GM21447 (cell line): ENCODE data around the gene CERS4.
"Not testable (repeated sequence)": the region's sequence is repeated elsewhere in the genome, so short reads cannot be mapped to it uniquely, and the experiment has no call there.

Experiments used
- ATAC-seq: cut with Tn5 transposase; IDR thresholded peaks from one replicate; pipeline ENCODE4 v1.9.1; 2021; ENCODE audit not compliant: unreplicated experiment

CERS4 gene

DNA sequence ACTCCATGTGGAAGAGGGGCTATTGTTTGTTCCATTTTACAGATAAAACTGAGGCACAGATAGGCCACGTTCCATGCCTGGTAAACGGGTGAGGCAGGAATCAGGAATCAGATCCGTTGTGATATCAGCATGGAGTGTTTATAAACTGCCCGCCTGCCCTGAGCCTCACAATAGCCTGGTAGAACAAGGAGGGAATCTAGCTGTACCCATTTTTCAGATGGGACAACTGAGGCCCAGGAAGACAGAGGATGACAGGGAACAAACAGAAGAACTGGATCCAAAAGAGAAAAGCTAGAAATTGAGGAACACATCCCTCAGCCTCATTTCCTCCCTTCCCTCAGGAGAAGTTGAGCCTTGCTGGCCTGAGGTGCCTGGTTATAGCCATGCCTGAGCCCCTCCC, 32.5 kb downstream of the CERS4 start:
- ATAC-seq, result no peak

- no peak for ATAC-seq
Observed at GRCh38 chr19:8242211-8242821, 33.1 kb downstream of the CERS4 start.

GRCh38 chr19:8243146-8243545, 34.0 kb downstream of the CERS4 start:
- no peak for ATAC-seq

GRCh38 chr19:8244442-8244841, 35.3 kb downstream of the CERS4 start:
- ATAC-seq, result no peak

DNA sequence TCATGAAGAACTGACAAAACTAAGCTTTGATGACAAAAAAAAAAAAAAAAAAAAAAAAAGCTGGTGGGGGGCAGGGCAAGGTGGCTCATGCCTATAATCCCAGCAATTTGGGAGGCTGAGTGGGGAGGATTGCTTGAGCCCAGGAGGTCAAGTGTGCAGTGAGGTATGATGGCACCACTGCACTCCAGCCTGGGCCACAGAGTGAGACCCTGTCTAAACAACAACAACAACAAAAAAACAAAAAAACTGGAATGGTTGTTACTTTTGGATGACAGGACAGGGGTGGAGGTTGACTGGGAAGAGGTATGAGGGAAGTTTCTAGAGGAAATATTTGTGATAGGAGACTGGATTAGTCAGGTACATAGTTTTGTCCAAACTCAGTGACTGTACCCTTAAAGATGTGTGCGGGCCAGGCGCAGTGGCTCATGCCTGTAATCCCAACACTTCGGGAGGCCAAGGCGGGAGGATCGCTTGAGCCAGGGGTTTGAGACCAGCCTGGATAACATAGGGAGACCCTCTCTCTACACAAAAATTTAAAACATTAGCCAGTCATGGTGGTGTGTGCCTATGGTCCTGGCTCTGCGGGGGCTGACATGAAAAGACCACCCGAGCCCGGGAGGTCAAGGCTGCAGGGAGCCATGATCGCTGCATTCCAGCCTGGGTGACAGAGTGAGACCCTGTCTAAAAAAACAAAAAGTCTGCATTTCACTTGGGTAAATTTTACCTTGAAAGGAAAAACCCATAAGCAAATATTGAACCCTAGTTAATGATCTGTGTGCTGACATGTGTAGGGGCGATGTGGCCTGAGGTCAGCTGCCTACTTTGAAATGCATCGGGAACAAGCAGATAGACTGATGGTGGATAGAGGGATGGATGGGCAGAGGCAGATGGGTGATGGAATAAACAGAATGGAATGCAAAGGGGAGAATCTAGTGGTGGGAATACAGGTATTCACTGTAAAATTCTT, 37.0 kb downstream of the CERS4 start:
- ATAC-seq, result no peak

GRCh38 chr19:8247129-8247890, 38.1 kb downstream of the CERS4 start:
- ATAC-seq, result not testable (repeated sequence)

DNA sequence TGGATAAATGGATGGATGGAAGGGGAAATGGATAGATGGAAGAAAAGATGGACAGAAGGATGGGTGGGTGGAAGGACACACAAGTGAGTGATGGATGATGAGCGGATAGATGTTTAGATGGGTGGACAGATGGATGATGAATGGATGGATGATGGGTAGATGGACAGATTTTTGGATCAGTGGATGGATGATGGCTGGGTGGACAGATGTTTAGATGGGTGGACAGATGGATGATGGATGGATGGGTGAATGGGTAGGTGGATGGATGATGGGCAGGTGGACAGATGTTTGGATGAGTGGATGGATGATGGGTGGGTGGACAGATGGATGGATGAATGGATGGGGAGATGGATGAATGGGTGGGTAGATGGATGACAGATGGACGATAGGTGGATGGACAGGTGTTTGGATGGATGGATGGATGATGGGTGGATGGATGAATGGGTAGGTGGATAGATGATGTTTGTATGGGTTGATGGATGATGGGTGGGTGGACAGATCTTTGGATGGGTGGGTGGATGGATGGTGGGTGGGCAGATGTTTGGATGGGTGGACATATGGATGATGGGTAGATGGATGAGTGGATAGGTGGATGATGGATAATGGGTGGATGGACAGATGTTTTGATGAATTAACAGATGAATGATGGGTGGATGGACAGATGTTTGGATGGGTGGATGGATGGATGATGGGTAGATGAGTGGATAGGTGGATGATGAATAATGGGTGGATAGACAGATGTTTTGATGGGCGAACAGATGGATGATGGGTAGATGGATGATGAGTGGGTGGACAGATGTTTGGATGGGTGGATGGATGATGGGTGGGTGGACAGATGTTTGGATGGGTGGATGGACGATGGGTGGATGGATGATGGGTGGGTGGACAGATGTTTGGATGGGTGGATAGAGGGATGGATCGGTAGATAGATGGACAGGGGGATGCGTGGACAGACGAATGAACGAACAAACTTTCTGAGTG, 39.5 kb downstream of the CERS4 start:
- no peak for ATAC-seq

- ATAC-seq, result no peak
Observed at GRCh38 chr19:8250596-8250995, 41.4 kb downstream of the CERS4 start.

- ATAC-seq, result no peak
Observed at GRCh38 chr19:8251025-8251472, 41.9 kb downstream of the CERS4 start.

GRCh38 chr19:8252922-8253589, 43.9 kb downstream of the CERS4 start:
- no peak for ATAC-seq

DNA sequence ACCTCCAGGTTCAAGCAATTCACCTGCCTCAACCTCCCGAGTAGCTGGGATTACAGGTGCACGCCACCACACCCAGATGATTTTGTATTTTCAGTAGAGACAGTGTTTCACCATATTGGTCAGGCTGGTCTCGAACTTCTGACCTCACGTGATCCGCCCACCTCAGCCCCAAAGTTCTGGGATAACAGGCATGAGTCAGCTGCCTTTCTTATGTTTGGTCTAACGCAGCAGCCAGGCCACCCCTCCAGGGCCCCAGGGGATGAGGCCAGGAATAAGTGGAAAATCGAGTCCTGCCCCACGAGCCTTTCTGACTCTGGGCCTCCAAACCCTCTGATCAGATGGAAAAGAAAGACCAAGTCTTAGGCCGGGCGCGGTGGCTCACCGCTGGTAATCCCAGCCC, 44.5 kb downstream of the CERS4 start:
- no peak for ATAC-seq

- ATAC-seq, result no peak
Observed at GRCh38 chr19:8254286-8255001, 45.3 kb downstream of the CERS4 start.

- no peak for ATAC-seq
Observed at GRCh38 chr19:8255426-8256125, 46.4 kb downstream of the CERS4 start.

- ATAC-seq, result no peak
Observed at GRCh38 chr19:8256276-8257051, 47.3 kb downstream of the CERS4 start.

DNA sequence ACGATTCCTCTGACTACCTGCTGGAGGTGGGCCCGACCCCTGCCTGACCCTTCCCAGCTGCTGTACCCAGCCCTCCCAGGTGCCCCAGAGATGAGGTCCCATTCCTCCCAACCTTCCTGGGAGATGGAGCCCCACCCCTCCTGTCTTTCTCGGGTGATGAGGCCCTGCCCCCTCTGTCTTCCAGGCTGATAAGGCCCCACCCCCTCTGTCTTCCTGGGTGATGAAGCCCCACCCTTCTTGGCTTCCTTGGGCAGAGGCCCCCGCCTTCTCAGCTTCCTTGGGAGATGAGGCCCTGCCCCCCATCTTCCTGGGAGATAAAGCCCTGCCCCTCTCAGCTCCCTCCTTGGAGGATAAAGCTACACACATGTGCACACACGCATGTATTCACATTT, 47.9 kb downstream of the CERS4 start:
- ATAC-seq, result no peak

DNA sequence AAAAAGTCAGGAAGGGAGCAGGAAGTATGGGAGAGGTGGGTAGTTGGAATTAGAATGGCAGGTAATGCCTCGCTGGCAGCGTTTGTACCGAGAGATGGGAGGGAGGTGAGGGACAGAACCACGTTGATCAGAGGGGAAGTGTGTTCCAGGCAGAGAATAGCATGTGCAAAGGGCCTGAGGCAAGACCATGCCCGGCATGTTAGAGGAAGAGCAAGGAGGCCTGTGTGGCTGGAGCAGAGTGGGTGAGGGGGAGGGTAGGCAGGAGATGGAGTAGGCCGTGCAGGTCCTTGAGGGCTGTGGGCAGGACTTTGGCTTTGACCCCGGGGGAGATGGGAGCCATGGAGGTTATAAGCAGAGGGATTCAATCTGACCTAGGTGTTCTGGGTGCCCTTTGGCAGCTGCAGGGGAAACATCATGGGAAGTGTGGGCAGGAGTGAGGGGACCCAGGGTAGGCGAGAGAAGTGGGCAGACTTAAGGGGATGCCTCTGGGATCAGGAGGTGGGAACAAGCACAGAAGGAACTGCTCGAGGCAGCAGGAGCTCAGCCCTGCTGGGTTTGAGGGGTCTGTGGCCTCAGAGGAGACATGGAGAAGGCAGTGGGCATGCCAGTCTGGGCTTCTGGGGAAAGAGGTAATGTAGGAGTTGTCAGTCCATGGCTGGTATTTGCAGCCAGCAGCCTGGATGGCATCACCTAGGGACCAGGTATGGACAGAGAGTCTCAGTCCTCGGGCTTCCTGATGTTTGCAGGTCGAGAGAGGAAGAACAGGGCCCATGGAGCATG, 50.2 kb downstream of the CERS4 start:
- no peak for ATAC-seq

DNA sequence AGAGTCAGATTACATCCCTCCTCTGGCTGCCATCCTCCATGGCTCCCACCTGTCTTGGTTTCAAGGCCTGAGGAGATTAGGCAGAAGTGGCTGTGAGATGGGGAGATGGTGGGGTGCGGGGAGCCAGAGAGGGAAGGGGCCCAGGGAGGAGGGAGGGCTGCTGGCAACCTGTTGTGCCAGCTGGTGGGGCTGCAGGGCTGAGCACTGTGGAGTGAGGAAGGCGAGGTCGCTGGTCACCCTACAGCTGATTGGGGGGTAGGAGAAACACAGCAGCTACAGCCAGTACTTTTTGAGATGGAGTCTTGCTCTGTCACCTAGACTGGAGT, 50.7 kb downstream of the CERS4 start:
- no peak for ATAC-seq
